Nephron progenitor cell (in vitro differentiated cells): ENCODE measurements around the gene TMA7B.
"Not testable (repeated sequence)": the region's sequence is repeated elsewhere in the genome, so short reads cannot be mapped to it uniquely, and the experiment has no call there.

Source experiments
- DNase-seq: peaks from one replicate; pipeline ENCODE4 v3.0.0; 2021
- H3K27ac Mint-ChIP-seq: 2 replicates; pipeline ENCODE4 v1.8.0; 2021; ENCODE audit warnings: mild to moderate bottlenecking, moderate library complexity, mixed read lengths
- H3K27me3 Mint-ChIP-seq: 2 replicates; pipeline ENCODE4 v1.8.0; 2021; ENCODE audit warnings: mild to moderate bottlenecking, low read depth, mixed read lengths; ENCODE audit not compliant: poor library complexity
- H3K36me3 Mint-ChIP-seq: 2 replicates; pipeline ENCODE4 v1.8.0; 2021; ENCODE audit warnings: low read depth, mixed read lengths
- H3K4me1 Mint-ChIP-seq: 2 replicates; pipeline ENCODE4 v1.8.0; 2021; ENCODE audit warnings: mixed read lengths
- H3K4me3 Mint-ChIP-seq: 2 replicates; pipeline ENCODE4 v1.8.0; 2021; ENCODE audit warnings: mild to moderate bottlenecking, moderate library complexity, mixed read lengths
- H3K9me3 Mint-ChIP-seq: 2 replicates; pipeline ENCODE4 v1.8.0; 2021; ENCODE audit warnings: mild to moderate bottlenecking, moderate library complexity, mixed read lengths
- CTCF ChIP-seq: fragments of 200-600 bp; sonication (generic); IDR thresholded peaks from 2 replicates; pipeline ENCODE4 v1.5.0; 2021; ENCODE audit warnings: antibody characterized with exemption

TMA7B gene

GRCh38 chr22:39991159-39991860 is 31.1 kb downstream of the TMA7B start:
- no peaks in the 10 kb centered on the region for H3K36me3 Mint-ChIP-seq
- DNase-seq: no peak

DNA sequence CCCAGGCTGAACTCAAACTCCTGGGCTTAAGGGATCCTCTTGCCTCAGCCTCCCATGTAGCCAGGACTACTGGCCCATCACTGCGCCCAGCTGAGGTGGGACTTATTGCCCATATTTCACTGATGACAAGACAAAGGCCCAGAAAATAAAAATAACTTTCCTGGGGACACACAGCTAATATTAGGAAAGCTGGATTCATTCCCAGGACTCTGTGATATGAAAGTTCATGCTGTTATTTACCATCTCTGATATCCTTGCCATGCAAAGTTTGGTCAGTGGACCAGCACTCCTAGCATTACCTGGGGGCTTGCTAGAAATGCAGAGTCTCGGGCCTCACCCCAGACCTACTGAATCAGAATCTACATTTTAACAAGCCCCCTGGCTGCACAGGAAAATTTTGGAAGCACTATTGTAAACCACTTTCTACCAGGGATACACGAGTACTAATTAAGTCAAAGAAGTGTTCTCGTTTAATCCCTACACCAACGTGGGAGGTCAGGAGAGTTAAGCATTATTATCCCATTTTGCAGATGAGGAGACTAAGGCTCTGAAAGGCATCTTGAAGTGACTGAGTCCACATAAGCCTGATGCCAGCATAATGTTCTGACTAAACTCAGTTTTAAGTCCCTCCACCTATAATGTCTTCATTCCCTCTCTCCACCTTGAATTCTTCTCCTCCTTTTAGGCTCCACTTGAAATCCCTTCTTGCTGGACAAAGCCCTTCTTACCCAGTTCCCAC is 32.1 kb downstream of the TMA7B start:
- DNase-seq: no peak
- no peak for TF ChIP-seq CTCF
- peaks cover 52% of the 10 kb centered on the region for H3K27me3 Mint-ChIP-seq
- no peaks in the 10 kb centered on the region for H3K9me3 Mint-ChIP-seq
- no peaks in the 10 kb centered on the region for H3K36me3 Mint-ChIP-seq
- peaks cover 56% of the 10 kb centered on the region for H3K4me1 Mint-ChIP-seq
- no peak overlapping the region for H3K27ac Mint-ChIP-seq
- H3K4me3 Mint-ChIP-seq: no peak overlapping the region

More at GRCh38 chr22:39991159-39991860, 31.1 kb downstream of the TMA7B start:
- Mint-ChIP-seq H3K4me3 (no peak overlapping the region), H3K4me1 (peaks cover 46% of the 10 kb centered on the region), H3K9me3 (no peaks in the 10 kb centered on the region), H3K27me3 (peaks cover 46% of the 10 kb centered on the region), H3K27ac (no peak overlapping the region)
- TF ChIP-seq CTCF: no peak

DNA sequence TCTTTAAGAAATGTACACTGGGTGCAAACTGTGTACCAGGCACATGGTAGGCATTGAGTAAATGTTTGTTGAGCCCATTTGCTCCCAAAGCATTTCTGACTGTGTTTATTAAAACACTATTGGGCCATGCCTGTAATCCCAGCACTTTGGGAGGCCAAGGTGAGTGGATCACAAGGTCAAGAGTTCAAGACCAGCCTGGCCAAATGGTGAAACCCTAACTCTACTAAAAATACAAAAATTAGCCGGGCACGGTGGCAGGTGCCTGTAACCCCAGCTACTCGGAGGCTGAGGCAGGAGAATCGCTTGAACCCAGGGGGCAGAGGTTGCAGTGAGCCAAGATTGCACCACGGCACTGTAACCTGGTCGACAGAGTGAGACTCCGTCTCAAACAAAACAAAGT is 32.7 kb downstream of the TMA7B start:
- H3K9me3 Mint-ChIP-seq, H3K4me3 Mint-ChIP-seq, H3K36me3 Mint-ChIP-seq, H3K27ac Mint-ChIP-seq, DNase-seq: not testable (repeated sequence)
- peaks cover 55% of the 10 kb centered on the region for H3K27me3 Mint-ChIP-seq
- peaks cover 62% of the 10 kb centered on the region for H3K4me1 Mint-ChIP-seq

DNA sequence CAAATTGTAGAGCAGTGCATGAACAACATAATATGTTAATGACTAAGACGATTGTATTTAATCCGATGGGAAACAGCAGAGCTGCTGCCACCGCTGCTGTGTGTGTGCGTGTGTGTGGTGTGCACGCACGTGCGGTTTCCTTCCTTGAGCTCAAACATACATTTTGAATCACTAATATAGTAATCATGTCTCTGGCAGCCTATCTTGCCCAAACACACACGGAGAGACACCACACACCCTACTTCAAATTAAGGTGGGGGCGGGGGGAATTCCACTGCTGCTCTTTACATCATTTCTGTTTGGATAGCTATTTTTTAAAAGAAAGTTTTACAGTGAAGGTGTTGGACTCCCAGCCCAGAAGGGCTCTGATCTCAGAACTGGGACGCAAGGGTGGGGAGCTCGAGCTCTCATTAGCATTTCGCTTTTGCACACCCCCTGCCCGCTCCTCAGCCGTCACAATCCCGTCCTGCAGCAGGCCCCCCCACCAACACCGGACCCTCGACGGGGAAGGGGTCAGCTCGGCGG is 33.9 kb downstream of the TMA7B start:
- no peak for DNase-seq
- H3K4me1 Mint-ChIP-seq: peaks cover 62% of the 10 kb centered on the region
- no peaks in the 10 kb centered on the region for H3K9me3 Mint-ChIP-seq
- TF ChIP-seq CTCF: no peak
- no peaks in the 10 kb centered on the region for H3K36me3 Mint-ChIP-seq
- H3K4me3 Mint-ChIP-seq: peak overlapping the region; percentile 37
- H3K27me3 Mint-ChIP-seq: peaks cover 55% of the 10 kb centered on the region
- no peak overlapping the region for H3K27ac Mint-ChIP-seq

DNA sequence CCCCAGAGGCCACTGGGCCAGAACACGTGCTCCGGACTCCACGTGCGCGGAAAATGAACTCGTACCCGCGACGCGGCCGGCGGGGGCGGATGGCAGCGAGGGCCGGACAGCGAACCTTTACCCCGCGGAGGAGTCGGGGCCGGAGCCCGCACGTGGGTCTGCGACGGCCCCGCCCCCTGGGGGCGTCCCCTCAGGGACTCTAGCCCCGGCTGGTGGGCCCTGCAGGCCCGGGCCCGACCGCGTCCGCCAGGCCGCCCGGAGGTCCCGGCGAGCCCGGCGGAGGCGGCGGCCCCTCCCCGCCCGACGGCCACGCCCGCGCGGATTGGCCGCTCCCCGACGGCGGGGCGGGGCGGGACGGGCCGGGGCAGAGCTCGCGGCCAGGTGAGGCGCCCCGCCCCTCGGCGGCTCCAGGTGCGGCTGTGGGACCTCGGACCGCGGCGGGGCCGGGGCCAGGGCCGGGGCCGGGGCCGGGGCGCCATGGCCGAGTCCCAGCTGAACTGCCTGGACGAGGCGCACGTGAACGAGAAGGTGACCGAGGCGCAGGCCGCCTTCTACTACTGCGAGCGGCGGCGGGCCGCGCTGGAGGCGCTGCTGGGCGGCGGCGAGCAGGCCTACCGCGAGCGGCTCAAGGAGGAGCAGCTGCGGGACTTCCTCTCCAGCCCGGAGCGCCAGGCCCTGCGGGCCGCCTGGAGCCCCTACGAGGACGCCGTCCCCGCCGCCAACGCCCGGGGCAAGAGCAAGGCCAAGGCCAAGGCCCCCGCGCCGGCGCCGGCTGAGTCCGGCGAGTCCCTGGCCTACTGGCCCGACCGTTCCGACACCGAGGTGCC is 34.6 kb downstream of the TMA7B start, which contains the start of gene FAM83F:
Gene FAM83F, plus strand, starts transcription at position 389 of the 827 bp plus-strand sequence. Its CDS starts 89 bp downstream, at position 478.
- Mint-ChIP-seq H3K27ac (no peak within 1 kb of the TSS), H3K36me3 (no peaks in the 10 kb centered on the region), H3K27me3 (peaks cover 52% of the 10 kb centered on the region), H3K4me1 (peaks cover 62% of the 10 kb centered on the region), H3K9me3 (no peaks in the 10 kb centered on the region), H3K4me3 (peak within 1 kb of the TSS; percentile 37)
- peak; percentile 68 for DNase-seq
- TF ChIP-seq CTCF: no peak
